HK-2 (cell line): Measurements from ENCODE around the gene CNTNAP4.

ENCODE experiments used
- DNase-seq: peaks from one replicate; pipeline ENCODE4 v3.0.0-alpha.2; 2018; ENCODE audit not compliant: unreplicated experiment

CNTNAP4 gene

DNA sequence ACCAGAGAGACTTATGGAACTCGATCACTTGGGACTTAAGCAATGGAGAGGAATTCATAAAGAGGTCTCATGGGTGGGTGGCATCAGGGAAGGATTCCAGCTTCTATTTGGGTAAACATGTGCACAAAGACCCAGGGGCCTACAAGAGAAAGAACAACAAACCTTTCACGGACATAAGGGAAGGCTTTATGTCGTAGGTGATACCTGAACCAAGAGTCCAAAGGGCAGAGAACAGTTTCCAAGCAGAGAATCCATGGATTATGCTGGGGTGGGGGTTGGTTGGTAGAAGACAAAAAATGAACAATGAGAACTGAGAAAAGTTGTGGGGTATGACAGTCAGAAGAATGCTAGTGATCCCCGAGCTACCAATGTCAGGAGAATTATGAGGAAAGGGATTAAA is 119.8 kb downstream of the CNTNAP4 start:
- DNase-seq, result no peak

DNA sequence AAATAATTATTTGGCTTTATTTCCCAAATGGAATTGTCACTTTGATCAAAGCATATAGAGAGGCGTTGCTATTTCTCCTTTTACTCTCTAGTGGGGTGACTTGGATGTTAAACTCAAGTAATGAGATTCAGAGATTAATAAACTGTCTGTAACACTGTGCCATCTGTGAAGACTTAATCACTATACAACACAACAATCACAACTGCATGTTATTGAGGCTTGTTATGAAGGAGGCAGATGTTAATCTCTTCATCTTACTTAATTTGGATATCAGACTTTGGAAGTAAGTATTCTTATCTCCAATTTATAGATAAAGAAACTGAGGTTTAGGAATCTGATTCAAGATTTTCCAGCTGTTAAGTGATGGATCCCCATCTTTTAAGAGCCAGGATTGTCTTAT is 132.5 kb downstream of the CNTNAP4 start:
- DNase-seq, result no peak

DNA sequence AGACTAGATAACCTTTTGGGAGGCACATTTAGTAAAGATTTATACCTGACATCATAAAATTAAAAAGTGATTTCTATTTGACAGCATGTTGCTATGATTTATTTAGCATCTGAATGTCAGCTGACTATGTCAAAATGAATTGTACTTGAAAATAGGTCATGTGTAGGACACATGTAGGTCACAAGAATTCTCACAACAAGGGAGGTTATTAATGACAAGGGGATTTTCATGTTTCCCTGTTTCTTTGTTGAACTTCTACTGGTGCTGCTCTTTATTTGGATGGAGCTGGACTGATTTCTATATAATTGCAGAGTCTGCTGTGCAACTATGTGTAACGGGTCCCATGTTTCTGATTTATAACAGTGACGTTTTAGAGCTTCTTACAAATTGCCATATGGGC is 144.4 kb downstream of the CNTNAP4 start:
- DNase-seq, result no peak

DNA sequence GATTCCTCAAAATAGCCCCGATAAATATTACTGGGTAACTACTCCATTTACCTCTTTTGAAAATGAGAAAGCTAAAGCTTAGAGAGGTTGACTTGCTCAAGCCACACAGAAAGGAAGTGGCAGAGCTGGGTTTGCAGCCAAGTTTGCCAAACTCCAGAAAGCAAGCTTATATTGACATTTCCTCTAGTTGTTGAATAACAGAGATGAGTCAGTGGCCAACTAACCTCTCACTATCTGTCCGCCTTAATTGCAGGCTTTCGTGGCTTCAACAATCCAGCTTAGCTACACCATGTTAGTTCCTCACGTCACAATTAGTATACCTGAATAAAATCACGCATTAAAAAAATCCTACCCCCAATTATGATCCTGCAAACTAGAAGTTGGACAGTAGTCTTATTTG is 151.7 kb downstream of the CNTNAP4 start:
- peak; percentile 6 for DNase-seq

DNA sequence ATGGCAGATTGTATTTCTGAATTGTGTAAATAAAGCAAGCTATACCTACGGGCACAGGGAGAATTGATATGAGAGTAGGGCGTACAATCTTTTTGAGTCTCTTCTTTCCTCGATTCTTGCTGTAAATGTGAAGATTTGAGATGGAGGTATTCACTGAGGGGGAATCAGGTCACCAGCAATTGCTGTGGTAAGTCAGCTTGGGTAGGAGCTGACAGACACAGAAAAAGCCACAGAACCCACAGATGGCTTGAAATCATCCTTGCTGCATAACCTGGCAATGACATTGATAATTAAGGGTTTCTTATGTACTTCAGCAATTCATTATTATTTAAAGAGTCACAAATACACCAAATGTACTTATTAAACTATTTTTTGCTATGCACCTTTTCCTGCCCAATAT is 164.2 kb downstream of the CNTNAP4 start:
- no peak for DNase-seq

DNA sequence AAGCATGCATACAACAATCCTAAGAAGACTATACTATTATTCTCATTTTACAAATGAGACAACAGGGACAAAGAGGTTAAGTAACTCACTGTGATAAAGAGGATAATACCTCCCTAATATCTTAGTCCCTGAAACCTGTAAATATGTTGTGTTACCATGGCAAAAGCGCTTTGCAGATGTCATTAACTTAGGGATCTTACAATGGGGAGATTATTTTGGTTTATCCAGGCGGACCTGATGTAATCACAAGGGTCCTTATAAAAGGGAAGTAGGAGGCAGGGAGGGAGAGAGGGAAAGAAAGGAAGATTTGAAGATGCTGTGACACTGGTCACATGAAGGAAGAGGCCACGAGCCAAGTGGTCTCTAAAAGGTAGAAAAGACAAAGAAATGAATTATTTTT is 164.7 kb downstream of the CNTNAP4 start:
- DNase-seq, result no peak

DNA sequence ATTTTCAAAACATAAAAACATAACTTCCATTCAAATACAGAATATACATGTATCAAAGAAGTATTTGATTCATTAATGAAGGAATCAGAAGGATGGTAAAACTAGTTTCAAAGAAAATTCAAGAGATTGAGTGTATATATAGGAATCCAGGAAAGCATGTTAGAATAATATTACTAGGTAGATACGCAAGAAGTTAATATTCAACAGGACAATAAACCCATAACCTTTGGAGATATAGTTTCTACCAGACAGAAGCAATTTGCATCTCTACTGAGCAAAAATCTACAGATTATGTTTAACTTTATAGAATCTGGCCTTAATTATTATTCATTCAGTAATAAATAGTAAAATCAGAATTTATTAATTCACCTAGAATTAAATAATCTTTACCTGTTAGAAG is 166.8 kb downstream of the CNTNAP4 start:
- DNase-seq, result no peak

DNA sequence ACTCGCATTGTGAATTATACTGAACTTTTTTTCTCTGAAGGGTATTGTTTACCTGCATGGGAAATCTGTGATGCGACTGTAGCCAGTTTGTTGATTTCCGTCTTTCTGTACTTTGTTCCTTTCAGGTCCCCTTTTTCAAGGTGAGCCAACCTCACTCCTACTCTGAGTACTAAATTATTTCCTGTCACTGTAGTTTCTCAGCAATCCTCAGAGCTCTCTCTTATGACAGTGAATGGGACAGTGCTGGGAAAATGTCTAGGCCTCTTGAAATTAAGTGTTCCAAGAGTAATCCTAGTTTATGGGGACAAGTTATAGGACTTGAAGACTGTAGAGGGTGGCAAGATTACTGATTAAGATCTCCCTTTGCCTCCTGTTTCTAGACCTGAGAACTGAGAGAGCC is 167.6 kb downstream of the CNTNAP4 start:
- DNase-seq, result no peak

DNA sequence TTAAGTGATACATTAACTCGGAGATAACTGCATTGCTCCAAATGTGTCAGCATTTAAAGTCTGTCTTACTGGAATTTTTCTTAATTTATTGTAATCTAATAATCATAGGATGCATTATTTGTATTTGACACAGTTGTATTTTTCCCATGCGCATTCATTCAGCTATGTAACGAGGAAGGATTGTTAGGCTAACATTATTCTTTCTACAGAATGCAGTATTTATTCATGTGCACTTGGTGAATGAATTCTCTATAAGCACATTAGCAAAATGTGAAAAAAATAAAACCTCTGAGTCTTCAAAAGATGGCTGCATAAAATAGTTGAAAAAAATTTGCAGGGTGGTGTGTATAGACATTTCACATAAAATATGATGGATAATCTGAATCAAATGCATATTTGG is 168.6 kb downstream of the CNTNAP4 start:
- DNase-seq, result no peak

DNA sequence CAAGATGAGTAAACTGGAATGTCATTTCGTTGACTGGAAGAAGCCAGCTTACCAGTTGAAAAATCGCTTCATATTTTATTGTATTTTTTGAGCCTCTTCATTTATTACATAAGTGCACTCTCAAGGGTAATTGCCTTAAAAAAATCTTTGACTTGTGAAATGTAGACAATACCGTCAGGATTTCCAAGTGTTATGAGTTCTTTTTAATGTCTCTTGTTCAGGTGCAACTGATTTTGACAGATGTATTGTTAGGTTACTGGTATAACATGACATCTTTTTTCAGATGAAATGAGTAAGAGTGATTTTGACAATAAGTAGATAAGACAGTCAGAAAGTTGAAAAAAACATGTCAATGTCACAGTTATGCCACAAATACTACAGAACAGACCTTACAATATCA is 169.1 kb downstream of the CNTNAP4 start:
- no peak for DNase-seq

DNA sequence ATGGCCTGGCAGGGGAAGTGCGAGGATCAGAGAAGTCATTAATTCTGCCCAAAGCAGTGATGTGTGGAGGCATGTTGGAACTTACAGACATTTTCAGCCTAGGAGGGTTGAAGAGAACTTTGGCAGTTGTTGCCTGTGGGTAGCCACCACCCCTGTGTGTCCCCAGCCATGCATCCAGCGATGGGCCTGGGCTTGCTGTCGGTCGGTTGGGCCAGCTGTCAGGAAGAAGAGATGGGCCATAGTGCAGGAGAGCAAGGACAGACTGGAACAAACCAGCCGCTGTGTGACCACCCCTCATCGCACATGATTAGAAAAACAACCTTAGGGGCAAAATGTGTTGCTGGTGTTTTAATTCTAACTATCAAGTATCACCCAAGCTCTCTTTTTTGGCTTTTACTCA is 173.7 kb downstream of the CNTNAP4 start:
- no peak for DNase-seq

DNA sequence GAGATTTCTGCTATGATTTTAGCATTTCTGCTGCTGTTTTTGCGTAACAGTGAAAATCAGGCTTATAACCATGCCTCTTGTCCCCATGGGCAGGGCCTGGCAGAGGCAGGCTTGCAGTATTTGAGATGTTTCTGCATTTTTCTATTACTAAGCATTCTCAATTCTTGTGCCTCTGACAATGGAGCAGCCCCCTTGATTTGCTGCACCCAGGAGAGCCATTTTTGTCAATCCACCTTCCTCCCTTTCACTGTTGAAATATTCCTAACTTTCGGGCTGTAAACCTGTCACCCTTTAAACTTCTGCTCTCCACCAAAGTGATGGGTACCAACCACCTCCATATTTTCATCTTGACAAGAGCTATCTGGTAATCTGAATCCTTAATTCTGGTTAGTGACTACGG is 178.1 kb downstream of the CNTNAP4 start:
- no peak for DNase-seq

DNA sequence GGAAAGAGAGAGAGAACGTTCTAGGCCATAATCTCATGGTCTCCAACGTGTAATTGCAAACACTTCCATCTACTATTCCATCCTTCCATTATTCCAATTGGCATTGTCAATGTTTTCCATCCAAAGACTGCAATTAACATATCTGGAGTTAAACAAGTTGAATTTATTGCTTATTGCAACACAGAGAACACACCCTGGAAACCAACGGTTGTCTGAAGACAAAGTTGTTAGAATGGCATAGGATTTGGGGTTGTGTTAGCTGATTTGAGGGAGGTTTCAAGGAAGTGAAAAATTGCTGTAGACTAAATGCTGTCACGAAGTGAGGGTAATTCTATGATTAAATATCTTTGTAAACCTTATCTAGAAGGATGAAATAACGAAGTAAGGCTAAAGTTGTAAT is 178.8 kb downstream of the CNTNAP4 start:
- DNase-seq, result no peak

DNA sequence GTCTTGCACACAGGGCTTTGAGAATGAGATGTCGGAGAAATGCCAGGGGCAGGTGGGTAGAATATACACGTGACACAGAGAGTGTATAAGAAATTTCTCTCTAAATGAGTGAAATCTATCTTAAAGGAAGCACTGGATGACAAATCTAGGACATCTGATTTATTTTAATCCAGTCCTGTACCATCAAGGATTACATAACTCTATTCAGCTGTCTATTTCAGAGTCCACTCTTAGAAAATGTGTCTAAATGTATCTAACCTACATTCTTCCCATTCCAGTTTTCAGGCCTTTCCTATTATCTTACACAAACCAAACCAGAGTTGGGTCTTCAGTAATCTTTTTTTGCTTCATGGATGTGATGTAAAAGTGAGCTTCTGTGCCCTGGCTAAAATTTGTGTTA is 181.9 kb downstream of the CNTNAP4 start:
- DNase-seq, result no peak

DNA sequence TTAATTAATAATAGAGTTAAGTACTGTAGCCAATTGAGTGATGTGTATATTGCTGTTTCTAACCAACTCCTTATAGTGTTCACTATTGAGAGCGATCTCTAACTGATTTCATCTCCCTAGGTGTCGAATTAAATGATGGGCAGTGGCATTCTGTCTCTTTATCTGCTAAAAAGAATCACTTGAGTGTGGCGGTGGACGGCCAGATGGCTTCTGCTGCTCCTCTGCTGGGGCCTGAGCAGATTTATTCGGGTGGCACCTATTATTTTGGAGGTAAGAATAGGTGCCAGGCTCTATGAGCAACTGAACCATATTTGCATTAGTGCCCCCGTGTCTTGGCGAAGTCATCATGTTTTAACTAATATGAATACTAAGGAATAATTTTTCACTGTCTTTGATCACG is 184.6 kb downstream of the CNTNAP4 start:
- no peak for DNase-seq

DNA sequence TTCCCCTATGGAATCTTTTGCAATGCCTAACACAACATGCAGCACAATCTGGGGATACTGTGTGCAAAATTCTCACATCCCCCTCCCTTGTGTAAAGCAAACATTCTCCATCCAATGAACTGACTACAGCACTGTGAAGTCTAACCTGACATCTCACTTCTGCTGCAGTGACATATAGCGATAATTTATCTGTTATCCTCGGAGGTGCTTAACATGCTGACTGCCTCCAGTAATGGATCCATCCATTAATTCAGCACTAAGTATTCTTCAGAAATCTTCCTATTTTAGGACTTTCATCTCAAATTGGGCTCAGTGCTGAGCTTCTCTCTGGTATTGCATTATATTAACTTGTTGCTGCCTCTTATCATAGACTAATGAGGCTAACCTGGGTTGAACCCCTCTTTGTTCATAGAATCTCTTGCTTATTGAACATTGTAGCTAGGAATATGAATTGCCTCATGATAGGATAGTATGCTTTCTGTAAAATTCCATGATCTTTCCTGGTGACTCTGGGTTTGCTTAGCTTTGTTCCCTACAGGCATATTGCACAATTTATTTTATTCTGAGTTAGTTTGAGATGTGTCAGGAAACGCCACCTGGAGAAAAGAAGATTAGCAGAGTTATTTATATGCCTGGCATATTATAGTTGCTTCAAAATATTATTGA is 187.9 kb downstream of the CNTNAP4 start:
- DNase-seq, result no peak

DNA sequence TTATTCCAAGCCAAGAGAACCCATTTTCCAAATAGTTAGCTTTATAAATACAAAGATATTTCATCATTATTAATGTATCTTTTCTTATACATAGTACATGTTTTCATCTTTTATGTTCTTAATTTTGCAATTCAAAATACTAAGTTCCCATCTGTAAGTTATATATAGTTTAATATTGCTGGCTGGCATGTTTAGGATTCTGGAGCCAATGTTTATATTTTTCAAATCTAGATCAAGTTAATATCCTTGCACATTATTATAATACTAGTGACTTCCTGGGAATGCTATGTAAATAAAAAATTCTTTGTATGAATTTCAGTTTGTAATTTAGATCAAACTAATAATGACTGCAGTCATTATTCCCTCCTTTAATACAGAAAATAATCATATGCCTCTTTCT is 189.7 kb downstream of the CNTNAP4 start:
- DNase-seq, result no peak

DNA sequence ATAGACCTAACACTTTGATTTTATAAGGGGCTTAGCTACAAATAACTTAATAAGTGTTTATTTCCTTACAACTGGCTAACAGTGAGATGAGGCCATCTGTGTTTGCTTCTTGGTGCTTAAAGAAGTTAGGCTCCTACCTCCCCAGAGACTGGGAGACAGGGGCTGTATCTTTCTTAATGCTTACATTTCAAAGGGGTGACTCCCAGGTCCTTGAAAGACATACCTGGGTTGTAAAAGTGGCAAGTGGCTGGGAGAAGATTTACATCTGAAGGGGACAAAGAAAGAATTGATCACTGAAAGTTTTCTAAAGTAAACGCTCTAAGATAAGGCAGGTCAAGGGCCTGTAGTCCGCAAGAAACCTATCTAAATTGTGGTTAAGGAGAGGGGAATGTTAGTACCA is 196.8 kb downstream of the CNTNAP4 start:
- DNase-seq, result no peak

DNA sequence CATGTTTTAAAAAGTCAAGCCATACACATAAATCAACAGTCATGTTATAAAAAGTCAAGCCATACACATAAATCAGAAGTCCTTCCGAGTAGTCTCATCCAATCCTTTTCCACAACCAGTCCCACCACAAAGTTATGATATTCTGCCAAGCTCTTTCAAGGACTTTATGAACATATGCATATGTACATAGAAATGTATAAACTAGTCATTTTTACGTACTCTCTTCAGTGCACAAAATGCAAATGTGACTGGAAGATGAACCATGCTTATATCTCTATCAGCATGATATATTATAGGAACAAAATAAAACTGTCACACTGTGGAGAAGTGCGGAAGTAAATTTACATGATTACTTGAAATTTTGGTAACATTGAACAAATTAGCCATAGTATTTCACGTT is 200.9 kb downstream of the CNTNAP4 start:
- no peak for DNase-seq

DNA sequence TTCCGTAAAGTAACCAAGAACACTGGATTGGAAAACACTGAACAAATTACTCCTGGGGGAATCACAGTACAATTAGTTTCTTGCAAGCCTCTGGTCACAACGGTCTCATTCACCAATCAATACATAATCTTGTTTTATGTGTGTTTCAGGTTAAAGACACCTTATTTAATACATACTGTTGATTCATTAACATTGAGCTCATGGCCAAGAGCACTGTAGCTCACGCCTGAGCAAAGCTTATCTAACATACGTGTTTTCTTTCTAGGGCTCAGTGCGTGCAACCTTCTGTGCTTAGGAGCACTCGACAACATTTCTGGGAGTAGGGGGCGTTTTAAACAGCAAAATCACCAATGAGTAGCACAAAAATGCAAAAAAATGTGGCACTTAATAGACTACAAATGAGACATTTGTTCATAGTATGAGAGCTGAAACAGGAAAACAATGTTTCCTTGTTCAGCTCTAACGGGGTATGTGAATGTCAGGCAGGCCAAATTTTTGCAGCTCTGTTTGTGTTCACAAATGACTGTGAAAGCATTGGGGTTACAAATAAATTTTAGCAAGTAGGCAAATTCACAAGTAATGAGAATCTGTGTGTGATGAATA is 206.2 kb downstream of the CNTNAP4 start:
- DNase-seq, result no peak

DNA sequence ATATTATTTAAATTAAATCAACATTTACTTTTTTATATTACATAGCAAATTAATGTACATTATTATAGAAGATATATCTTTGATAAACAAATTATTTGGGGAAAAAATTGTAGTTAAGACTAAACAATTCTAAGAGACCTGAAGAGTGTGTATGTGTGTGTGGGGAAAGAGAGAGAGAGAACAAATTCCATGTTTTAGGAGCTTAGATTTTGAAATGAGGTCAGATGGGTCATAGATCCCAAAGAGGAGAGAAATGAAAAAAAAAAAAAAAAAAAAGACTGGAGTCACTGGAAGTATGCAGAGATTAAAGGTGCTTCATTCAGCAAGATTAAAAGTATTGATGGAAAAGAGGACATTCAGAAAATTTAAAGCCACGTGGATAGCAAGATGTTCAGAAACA is 206.8 kb downstream of the CNTNAP4 start:
- DNase-seq, result no peak

DNA sequence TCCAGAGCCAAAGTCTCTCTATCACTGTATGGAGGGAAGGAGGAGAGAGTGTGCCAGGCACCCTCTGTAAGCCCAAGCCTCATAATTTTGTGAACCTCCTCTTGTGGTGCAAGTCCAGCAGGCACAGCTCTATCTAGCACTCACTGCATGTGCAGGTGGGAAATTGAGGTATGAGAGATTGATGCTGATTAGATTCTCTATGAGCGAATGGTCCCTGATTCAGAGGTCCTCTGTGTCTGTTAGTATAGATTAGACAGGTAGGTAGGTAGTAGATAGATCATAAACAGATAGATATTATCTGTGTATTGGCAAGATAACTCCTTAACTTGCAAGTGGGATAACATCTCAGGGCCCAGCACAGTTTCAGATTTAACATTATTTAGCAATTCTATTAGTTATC is 209.5 kb downstream of the CNTNAP4 start:
- no peak for DNase-seq

DNA sequence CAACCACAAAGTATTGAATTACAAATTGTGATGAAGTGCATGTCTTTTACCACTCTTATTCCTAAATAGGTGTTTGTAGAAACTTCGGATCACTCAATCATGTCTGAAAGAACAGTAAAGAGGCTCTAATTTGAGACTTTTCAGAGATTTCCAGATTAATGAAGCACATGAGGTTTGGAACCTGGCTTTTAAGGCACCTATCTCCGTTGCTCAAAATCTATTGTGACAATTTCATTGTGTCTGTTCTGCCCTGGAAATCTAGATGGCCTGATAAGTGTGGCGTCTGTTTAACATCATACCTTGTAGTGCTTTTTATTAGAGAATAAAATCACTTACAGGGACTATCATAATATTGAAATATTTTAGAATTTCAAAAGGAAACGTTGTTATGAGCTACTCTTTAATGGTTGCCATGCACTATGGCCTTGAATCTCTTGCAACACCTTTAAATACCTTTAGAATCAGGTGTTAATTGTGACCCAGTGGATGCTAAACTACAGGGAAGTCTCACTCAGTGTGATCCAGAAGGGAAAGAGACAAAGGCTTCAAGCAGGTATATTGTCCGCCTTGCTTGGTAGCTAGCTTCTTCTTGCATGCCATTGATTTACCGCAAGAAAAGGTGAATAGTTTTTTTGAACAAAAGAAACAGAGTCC is 210.3 kb downstream of the CNTNAP4 start:
- no peak for DNase-seq

DNA sequence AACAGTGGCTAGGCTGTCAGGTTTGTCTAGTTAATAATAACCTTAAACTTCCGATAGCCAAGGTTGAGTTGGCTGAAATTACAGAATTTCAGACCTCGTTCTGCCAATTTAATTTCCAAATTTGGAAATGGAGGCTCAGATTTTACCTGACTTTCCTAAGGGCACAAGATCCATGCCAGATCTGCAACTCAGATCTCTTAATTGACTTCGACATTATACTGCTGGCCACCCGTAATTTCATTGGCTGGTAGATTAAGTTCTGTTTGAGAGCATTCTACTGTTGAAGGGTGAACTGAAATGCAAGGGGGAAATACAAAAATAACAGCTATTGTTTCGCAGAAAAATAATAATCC is 210.8 kb downstream of the CNTNAP4 start:
- DNase-seq, result no peak
